GM12892 (cell line): ENCODE data around the gene SMYD1.

ENCODE experiments used
- POLR2A ChIP-seq: IDR thresholded peaks from 2 replicates; pipeline ENCODE4 v1.6.1; 2011; ENCODE audit warnings: low read depth, low read length, control low read depth
- TAF1 ChIP-seq: IDR thresholded peaks from 2 replicates; pipeline ENCODE4 v1.6.1; 2011; ENCODE audit warnings: low read depth, mild to moderate bottlenecking, control low read depth, low read length, borderline replicate concordance

DNA sequence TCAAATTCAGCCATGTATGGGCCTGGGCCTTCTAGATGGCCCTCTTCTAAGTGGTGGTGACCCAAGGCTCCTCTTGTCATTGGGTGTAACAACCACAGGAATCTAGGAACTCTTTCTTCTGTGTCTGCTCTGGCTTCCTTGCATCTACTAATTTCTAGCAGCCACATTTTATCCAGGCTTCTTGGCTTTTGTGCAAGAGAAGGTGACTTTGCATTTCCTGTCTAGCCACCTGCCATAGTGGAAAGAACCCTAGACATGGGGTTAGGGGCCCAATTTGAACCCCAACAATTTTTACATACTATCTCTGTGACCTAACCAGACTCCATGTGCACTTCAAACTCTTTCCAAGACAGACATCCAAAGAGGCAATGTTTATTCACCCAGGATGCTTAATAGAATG, 25.1 kb downstream of the SMYD1 start:
- TF ChIP-seq TAF1 (no peak), POLR2A (no peak)
